ENCODE data around the gene TBC1D25. TPM values are rescaled to one million over a fixed set of nuclear protein-coding genes. Genes with fewer than 3 reads are reported as not detected.

TBC1D25 gene
- total RNA-seq, 2 experiments from 2014 or later, result 13.2 to 15.2 TPM

DNA sequence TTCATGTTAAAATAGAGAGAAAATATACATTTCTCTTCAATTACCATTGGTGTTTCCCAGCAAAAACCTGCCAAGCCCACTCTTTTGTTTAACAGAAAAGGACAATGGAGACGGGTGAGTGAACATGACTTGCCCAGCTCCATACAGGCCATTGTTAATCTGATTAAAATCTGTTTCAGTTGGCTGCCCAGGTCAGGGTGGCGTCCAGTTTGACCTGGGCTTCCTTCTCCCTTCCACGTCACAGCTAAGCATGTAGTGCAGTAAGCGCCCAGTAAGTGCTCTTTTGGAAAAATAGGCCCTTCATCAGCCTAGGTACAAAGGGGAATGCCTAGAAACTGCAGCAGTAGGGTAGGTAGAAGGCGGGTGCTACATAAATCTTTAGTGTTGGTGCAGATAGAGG lies 32.3 kb upstream of the TBC1D25 start:
- Mint-ChIP-seq H3K27me3 (no peaks in the 10 kb centered on the region), H3K4me3 (no peak overlapping the region), H3K36me3 (ENCODE audit: low read depth) (no peaks in the 10 kb centered on the region), H3K9me3 (ENCODE audit: low read depth) (no peaks in the 10 kb centered on the region), H3K4me1 (peaks cover 13% of the 10 kb centered on the region), H3K27ac (no peak overlapping the region)
- intact Hi-C loops (cut with DNase I, micrococcal nuclease), result loop anchor here in 1 of 2 experiments (5.0 kb wide), 2 partner anchors 40 to 425 kb away; no protein-coding TSS in a partner anchor
- ChIA-PET CTCF (interaction anchor here (0.8 kb wide), 1 partner anchor 14 kb away, joined by 3 read pairs; the partner anchor contains the start of gene EBP), POLR2A (no interaction called here)
- ATAC-seq (no peak), DNase-seq (no peak)

DNA sequence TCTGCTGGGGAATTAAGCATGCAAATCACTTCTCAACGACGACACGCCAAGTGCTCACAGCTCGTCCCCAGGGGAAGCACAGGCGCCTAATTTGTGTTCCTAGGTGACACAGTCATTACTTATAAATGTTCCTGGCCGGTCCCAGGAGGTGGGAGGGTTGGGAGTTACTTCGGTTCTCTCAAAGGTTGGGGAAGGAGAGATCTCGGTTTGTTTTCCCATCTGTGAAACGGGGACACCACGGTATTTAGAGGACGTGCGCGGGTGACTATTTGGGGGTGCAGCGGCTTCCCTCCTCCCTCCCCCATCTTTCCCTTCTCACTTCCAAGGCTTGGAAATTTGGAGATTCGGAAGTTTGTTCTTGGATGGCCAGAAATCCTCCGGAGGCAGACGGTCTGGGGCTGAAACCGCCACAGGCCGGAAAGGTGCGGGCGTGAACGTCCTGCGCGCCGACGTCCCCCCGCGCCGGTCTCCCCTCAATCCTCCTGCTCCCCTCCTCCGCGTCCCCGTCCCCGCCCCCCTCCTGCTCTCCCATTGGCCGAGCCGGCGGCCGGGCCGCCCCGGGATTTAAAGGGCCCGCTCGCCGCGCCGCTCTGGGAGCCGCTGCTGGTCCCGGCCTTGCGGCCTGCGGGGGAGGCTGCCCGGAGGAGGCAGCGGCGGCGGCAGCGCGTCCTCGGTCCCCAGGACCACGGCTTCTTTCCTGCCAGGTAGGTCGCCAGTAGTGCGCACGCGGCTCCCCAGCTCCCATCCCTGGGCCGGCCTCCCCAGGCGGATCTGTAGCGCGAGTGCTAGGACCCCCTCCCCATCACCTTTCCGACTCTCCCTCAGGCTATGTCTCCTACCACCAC lies 30.9 kb upstream of the TBC1D25 start, which contains the start of gene PORCN:
PORCN (plus strand) TSS at position 593 of the 845 bp plus-strand sequence. CDS start 829 bp downstream, outside the sequence.
- POLR2A ChIA-PET, result no interaction called here
- Mint-ChIP-seq H3K27ac (peak within 1 kb of the TSS; percentile 83), H3K36me3 (ENCODE audit: low read depth) (no peaks in the 10 kb centered on the region), H3K9me3 (ENCODE audit: low read depth) (no peaks in the 10 kb centered on the region), H3K4me1 (peaks cover 13% of the 10 kb centered on the region), H3K4me3 (peak within 1 kb of the TSS; percentile 85), H3K27me3 (no peaks in the 10 kb centered on the region)
- CTCF ChIA-PET, result no interaction called here
- ATAC-seq, result peak; percentile 92
- intact Hi-C loops (cut with DNase I, micrococcal nuclease), result loop anchor here (1.0 to 5.0 kb wide), 7 partner anchors 13 to 426 kb away; partner anchors contain the start of genes EBP (in 2 of the 2), FTSJ1 (in 2 of the 2), RBM3 (in 1 of the 2) and TBC1D25 (in 1 of the 2)
- DNase-seq, result peak; percentile 87

DNA sequence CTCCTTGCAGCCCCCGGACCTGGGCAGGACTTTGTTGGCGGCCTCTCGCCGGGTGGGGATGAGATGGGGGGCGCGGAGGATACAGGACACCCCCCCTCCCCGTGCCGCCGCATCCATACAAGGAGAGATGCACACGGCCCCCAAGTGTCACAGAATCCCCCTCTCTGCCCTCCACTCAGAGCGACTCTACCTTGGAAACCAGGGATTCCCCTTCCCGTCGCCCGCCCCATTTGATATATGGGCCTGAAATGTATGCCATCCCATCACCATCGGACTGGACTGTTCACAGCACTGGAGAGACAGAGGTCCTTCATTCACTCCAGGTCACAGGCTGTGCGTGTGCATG lies 30.3 kb upstream of the TBC1D25 start:
- ChIA-PET CTCF (no interaction called here), POLR2A (no interaction called here)
- Mint-ChIP-seq H3K9me3 (ENCODE audit: low read depth) (no peaks in the 10 kb centered on the region), H3K27me3 (no peaks in the 10 kb centered on the region), H3K36me3 (ENCODE audit: low read depth) (no peaks in the 10 kb centered on the region), H3K27ac (peak overlapping the region; percentile 83), H3K4me3 (peak overlapping the region; percentile 85), H3K4me1 (peaks cover 13% of the 10 kb centered on the region)
- intact Hi-C loops (cut with DNase I, micrococcal nuclease), result loop anchor here (2.0 to 5.0 kb wide), 4 partner anchors 32 to 427 kb away; partner anchors contain the start of genes FTSJ1 (in 1 of the 2) and RBM3 (in 1 of the 2)
- ATAC-seq, result peak; percentile 31
- DNase-seq, result peak; percentile 21

DNA sequence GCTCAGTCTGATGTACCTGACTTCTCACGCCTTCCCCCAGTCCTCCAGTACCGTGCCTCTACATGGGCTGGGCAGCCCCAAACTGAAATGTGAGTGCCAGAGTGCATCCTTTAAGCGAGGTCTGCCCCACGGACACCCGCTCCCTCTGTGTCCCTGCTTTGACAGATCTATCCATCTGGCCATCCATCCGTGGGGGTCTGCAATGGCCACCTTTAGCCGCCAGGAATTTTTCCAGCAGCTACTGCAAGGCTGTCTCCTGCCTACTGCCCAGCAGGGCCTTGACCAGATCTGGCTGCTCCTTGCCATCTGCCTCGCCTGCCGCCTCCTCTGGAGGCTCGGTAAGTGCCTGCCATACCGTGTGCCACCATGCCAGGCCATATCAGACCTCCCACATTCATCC lies 29.9 kb upstream of the TBC1D25 start:
- ATAC-seq, result no peak
- CTCF ChIA-PET, result no interaction called here
- H3K27ac Mint-ChIP-seq, result peak overlapping the region; percentile 19

DNA sequence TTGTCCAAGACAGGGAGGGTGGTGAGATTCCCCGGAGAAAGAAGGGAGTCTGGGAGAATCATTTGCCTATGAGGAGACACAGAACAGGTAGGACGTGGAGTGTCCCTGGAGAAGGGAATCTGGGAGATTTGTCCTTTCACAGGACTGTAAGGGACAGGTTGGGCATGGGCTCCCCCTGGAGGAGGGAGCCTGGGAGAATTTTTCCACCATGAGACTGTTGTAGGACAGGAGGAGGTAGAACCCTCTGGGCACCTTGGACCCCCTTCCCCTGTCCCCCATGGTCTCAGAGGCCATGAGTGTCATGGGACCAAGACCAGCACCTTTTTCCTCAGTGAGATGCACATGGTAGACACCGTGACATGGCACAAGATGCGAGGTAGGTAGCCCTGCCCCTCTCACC lies 28.0 kb upstream of the TBC1D25 start:
- intact Hi-C loops (cut with DNase I, micrococcal nuclease), result no loop called here
- DNase-seq, result no peak

More for the DNA sequence above, 29.9 kb upstream of the TBC1D25 start:
- no peaks in the 10 kb centered on the region for H3K27me3 Mint-ChIP-seq
- no peaks in the 10 kb centered on the region for H3K9me3 Mint-ChIP-seq (ENCODE audit: low read depth)
- H3K4me1 Mint-ChIP-seq, result peaks cover 13% of the 10 kb centered on the region
- H3K4me3 Mint-ChIP-seq, result peak overlapping the region; percentile 85
- intact Hi-C loops (cut with DNase I, micrococcal nuclease), result loop anchor here (2.0 to 5.0 kb wide), 4 partner anchors 33 to 427 kb away; partner anchors contain the start of genes FTSJ1 (in 1 of the 2) and RBM3 (in 1 of the 2)
- no peak for DNase-seq
- H3K36me3 Mint-ChIP-seq (ENCODE audit: low read depth), result no peaks in the 10 kb centered on the region
- POLR2A ChIA-PET, result no interaction called here

DNA sequence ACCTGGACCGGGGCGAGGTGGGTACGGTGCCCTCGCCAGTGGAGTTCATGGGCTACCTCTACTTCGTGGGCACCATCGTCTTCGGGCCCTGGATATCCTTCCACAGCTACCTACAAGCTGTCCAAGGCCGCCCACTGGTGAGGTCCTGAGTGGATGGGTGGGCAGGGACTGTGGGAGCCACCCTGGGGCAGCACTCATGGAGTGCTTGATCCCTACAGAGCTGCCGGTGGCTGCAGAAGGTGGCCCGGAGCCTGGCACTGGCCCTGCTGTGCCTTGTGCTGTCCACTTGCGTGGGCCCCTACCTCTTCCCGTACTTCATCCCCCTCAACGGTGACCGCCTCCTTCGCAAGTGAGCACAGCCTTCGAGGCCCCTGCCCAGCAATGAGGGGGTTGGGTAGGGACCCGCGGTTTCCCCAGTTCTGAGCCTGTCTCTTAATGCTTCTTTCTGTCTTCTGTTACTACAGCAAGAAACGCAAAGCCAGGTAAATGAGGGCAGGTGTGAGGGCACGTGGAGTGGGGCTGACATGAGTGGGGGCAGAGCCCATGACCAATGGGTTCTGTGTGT lies 27.1 kb upstream of the TBC1D25 start:
- H3K9me3 Mint-ChIP-seq (ENCODE audit: low read depth), result no peaks in the 10 kb centered on the region
- intact Hi-C loops (cut with DNase I, micrococcal nuclease), result no loop called here
- CTCF ChIA-PET, result no interaction called here
- H3K4me3 Mint-ChIP-seq, result no peak overlapping the region
- H3K4me1 Mint-ChIP-seq, result peaks cover 13% of the 10 kb centered on the region
- H3K36me3 Mint-ChIP-seq (ENCODE audit: low read depth), result no peaks in the 10 kb centered on the region
- no peak overlapping the region for H3K27ac Mint-ChIP-seq
- no peaks in the 10 kb centered on the region for H3K27me3 Mint-ChIP-seq
- ATAC-seq, result no peak
- POLR2A ChIA-PET, result no interaction called here
- no peak for DNase-seq

More for the DNA sequence above, 28.0 kb upstream of the TBC1D25 start:
- peaks cover 13% of the 10 kb centered on the region for H3K4me1 Mint-ChIP-seq
- no peak overlapping the region for H3K27ac Mint-ChIP-seq
- no peak overlapping the region for H3K4me3 Mint-ChIP-seq
- H3K9me3 Mint-ChIP-seq (ENCODE audit: low read depth), result no peaks in the 10 kb centered on the region
- ATAC-seq, result no peak
- H3K36me3 Mint-ChIP-seq (ENCODE audit: low read depth), result no peaks in the 10 kb centered on the region
- H3K27me3 Mint-ChIP-seq, result no peaks in the 10 kb centered on the region
- POLR2A ChIA-PET, result no interaction called here
- CTCF ChIA-PET, result no interaction called here

DNA sequence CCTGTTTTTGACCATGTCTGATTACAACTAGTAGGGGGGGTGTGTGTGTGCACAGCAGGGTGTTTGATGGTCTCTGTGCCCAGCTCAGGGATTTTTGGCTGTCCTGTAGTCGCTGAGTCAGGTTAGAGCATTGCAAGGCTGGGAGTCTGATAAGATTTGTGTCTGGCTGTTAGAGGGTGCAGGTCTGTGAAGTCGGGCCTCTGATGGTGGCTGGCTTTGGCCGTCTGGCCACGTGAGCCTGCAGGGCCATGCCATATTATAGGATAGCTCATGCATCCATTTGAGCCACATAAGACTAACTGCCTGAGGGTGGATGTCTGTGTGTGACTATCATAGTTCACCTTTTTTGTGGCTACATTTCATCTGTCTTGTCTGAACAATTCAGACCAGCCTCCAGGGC lies 25.8 kb upstream of the TBC1D25 start:
- POLR2A ChIA-PET, result no interaction called here
- H3K27me3 Mint-ChIP-seq, result no peaks in the 10 kb centered on the region
- DNase-seq (no peak), ATAC-seq (no peak)
- intact Hi-C loops (cut with DNase I, micrococcal nuclease), result no loop called here
- H3K36me3 Mint-ChIP-seq (ENCODE audit: low read depth), result no peaks in the 10 kb centered on the region
- peaks cover 13% of the 10 kb centered on the region for H3K4me1 Mint-ChIP-seq
- no peak overlapping the region for H3K27ac Mint-ChIP-seq
- no peaks in the 10 kb centered on the region for H3K9me3 Mint-ChIP-seq (ENCODE audit: low read depth)
- no peak overlapping the region for H3K4me3 Mint-ChIP-seq
- CTCF ChIA-PET, result interaction anchor here (0.6 kb wide), 1 partner anchor 283 kb away, joined by 3 read pairs; no protein-coding TSS in a partner anchor

DNA sequence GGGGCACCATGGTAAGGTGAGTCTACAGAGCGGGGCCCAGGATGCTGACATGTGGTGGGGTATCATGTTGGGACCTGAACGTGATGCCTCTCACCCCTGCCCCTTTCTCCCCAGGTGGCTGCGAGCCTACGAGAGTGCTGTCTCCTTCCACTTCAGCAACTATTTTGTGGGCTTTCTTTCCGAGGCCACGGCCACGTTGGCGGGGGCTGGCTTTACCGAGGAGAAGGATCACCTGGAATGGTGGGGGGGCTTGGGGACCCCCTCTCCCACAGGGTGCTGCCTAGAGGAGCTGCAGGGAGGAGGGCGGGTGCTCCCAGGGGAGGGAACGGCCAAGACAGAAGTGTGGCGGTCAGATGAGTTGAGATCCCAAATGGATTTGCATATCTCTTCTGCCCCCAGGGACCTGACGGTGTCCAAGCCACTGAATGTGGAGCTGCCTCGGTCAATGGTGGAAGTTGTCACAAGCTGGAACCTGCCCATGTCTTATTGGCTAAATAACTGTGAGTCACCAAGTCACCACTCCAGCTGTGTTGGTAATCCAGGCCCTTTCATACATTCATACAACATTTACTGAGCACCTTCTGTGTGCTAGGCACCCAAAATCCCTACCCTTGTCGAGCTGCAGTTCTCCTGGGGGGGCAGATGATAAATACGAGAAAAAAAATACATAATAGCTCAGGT lies 25.2 kb upstream of the TBC1D25 start:
- DNase-seq (no peak), ATAC-seq (no peak)
- H3K27me3 Mint-ChIP-seq, result no peaks in the 10 kb centered on the region
- H3K4me1 Mint-ChIP-seq, result peaks cover 13% of the 10 kb centered on the region
- intact Hi-C loops (cut with DNase I, micrococcal nuclease), result no loop called here
- H3K27ac Mint-ChIP-seq, result no peak overlapping the region
- POLR2A ChIA-PET, result no interaction called here
- H3K36me3 Mint-ChIP-seq (ENCODE audit: low read depth), result no peaks in the 10 kb centered on the region
- CTCF ChIA-PET, result no interaction called here
- no peak overlapping the region for H3K4me3 Mint-ChIP-seq
- no peaks in the 10 kb centered on the region for H3K9me3 Mint-ChIP-seq (ENCODE audit: low read depth)

DNA sequence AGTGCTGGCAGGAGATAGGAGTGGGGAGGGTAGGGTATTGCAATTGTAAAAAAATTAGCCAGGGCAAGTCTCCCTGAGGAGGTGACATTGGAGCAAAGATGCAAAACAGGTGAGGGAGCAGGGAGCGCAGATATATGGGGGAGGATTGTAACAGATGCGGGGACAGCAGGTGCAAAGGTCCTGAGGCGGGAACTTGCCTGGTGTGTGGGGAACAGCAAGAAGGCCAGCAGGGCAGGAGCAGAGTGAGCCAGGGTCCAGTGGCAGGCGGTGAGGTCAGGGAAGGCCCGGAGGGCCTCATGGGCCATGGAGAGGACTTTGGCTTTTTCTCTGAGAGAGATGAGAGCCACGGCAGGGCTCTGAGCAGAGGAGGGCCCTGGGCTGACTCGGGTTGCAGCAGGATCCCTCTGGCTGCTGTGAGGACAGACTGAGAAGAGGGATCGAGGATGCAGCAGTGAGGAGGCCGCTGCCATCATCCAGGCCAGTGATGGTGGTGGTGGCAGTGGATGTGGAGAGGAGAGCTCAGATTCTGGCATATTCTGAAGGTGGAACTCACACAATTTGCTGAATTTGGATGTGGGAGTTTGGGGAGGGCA lies 24.6 kb upstream of the TBC1D25 start:
- POLR2A ChIA-PET, result interaction anchor here (0.7 kb wide), 1 partner anchor 64 kb away, joined by 3 read pairs; no protein-coding TSS in a partner anchor
- Mint-ChIP-seq H3K27ac (no peak overlapping the region), H3K4me1 (peaks cover 6% of the 10 kb centered on the region), H3K9me3 (ENCODE audit: low read depth) (no peaks in the 10 kb centered on the region), H3K4me3 (no peak overlapping the region), H3K27me3 (no peaks in the 10 kb centered on the region), H3K36me3 (ENCODE audit: low read depth) (no peaks in the 10 kb centered on the region)
- intact Hi-C loops (cut with DNase I, micrococcal nuclease), result no loop called here
- DNase-seq (no peak), ATAC-seq (no peak)
- CTCF ChIA-PET, result no interaction called here

DNA sequence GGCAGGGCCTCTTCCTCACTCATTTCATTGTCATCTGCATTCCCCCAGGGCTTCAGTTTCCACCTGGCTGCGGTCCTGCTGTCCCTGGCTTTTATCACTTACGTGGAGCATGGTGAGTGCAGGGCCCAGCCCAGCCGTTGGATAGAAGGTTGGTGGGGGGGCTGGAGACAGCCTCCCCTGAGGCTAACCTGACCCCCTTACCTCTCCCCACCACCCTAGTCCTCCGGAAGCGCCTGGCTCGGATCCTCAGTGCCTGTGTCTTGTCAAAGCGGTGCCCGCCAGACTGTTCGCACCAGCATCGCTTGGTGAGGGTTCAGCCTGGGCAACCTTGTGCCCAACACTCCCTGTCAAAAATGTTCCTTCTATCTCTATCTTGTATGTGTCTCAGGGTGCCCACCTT lies 23.7 kb upstream of the TBC1D25 start:
- DNase-seq (no peak), ATAC-seq (no peak)
- CTCF ChIA-PET, result no interaction called here
- intact Hi-C loops (cut with DNase I, micrococcal nuclease), result no loop called here
- H3K27me3 Mint-ChIP-seq, result no peaks in the 10 kb centered on the region
- H3K4me1 Mint-ChIP-seq, result peaks cover 8% of the 10 kb centered on the region
- H3K4me3 Mint-ChIP-seq, result no peak overlapping the region
- no peaks in the 10 kb centered on the region for H3K9me3 Mint-ChIP-seq (ENCODE audit: low read depth)
- POLR2A ChIA-PET, result no interaction called here
- H3K27ac Mint-ChIP-seq, result no peak overlapping the region
- no peaks in the 10 kb centered on the region for H3K36me3 Mint-ChIP-seq (ENCODE audit: low read depth)

DNA sequence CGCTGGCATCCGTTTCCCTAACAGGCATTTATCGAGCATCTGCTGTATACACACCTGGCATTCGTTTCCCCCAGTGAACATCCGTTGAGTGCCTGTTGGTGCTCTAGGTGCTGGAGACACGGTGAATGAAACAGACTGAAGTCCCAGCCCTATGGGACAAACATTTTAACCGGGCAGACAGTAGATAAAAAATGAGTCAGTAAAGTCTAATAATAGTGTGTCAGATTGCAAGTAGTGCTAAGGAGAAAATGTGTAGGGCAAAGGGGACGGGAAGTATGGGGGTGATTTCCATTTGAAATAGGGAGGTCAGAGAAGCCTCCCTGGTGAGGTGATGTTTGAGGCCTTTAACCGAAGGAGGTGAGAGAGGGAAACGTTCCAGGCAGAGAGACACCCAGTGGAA lies 23.2 kb upstream of the TBC1D25 start:
- Mint-ChIP-seq H3K36me3 (ENCODE audit: low read depth) (no peaks in the 10 kb centered on the region), H3K27me3 (no peaks in the 10 kb centered on the region), H3K4me1 (peaks cover 11% of the 10 kb centered on the region), H3K9me3 (ENCODE audit: low read depth) (no peaks in the 10 kb centered on the region), H3K4me3 (no peak overlapping the region), H3K27ac (no peak overlapping the region)
- POLR2A ChIA-PET, result no interaction called here
- CTCF ChIA-PET, result no interaction called here
- DNase-seq (no peak), ATAC-seq (no peak)
- intact Hi-C loops (cut with DNase I, micrococcal nuclease), result no loop called here
